ENCODE data around the gene NPM3. TPM values are rescaled to one million over a fixed set of nuclear protein-coding genes. Genes with fewer than 3 reads are reported as not detected.
A peak's percentile ranks its signal among the peaks of the same experiment; 100 is the strongest.

Gene NPM3
- total and polyA plus RNA-seq, 2 of the 8 experiments (the other 6 are each of a cell fraction or from before 2014, with no cell fraction given), result 127 to 175 TPM

- no peaks in the 10 kb centered on the region for H3K9me3 ChIP-seq (ENCODE audit: insufficient read depth in 2 of 2, low read depth in 1 of 2, low read length in 1 of 2)
- H3K9ac ChIP-seq (replicated peaks in 1 of 4; ENCODE audit: extremely low read depth in 1 of 4, low read depth in 3 of 4, low read length in 3 of 4), result no peak overlapping the region
- no peak for FAIRE-seq
- H2BK120ac ChIP-seq (replicated peaks; ENCODE audit: low read depth, low read length), result no peak overlapping the region
- no peak for DNase-seq (ENCODE audit: low read depth in 1 of 2, low spot score in 2 of 2)
- H3K4me2 ChIP-seq (ENCODE audit: insufficient read depth in 1 of 2, low read depth in 2 of 2, low read length in 2 of 2), result no peak overlapping the region
- no peak overlapping the region for H2BK5ac ChIP-seq (ENCODE audit: low read depth, low read length)
- no peak overlapping the region for H3K23ac ChIP-seq (ENCODE audit: insufficient read length)
- H2AFZ ChIP-seq (ENCODE audit: low read length), result no peak overlapping the region
- no peak overlapping the region for H4K8ac ChIP-seq (ENCODE audit: extremely low read depth, insufficient read depth, low read length)
- H3K23me2 ChIP-seq (ENCODE audit: low read depth, low read length), result no peaks in the 10 kb centered on the region
- ChIA-PET POLR2A (ENCODE audit: partially characterized antibody) (interaction anchor here (0.9 to 1.3 kb wide), 4 partner anchors 11 to 54 kb away, joined by 3 to 4 read pairs (median 4); no protein-coding TSS in a partner anchor), CTCF (ENCODE audit: partially characterized antibody) (interaction anchor here (1.0 to 3.8 kb wide), 14 partner anchors 12 to 145 kb away, joined by 3 to 44 read pairs (median 6); partner anchors contain the start of gene NPM3)
- peak overlapping the region; percentile 78; the same call in 1 of the 2 replicates for H2BK15ac ChIP-seq (ENCODE audit: low read length)
- H4K91ac ChIP-seq (replicated peaks; ENCODE audit: insufficient read length, low read length), result no peak overlapping the region
- no peak overlapping the region for H3K4me3 ChIP-seq (ENCODE audit: extremely low read depth in 1 of 4, insufficient read depth in 2 of 4, low read depth in 3 of 4, low read length in 4 of 4)
- no peak overlapping the region for H2AK5ac ChIP-seq (ENCODE audit: low read depth, low read length)
- WGBS, 2 experiments (ENCODE audit: extremely low coverage in 1 of 2, insufficient coverage in 1 of 2, insufficient read length in 1 of 2, insufficient replicate concordance in 2 of 2, low coverage in 1 of 2, low lambda C conversion rate in 2 of 2, missing lambda C conversion rate in 1 of 2), result 87% methylated on average over 3 of the region's 3 CpGs; no CpG with 5 or more reads in 1 of the 2 experiments
- no peak overlapping the region for H3K4ac ChIP-seq (replicated peaks; ENCODE audit: insufficient read length, low read depth, low read length)
- no peak overlapping the region for H3K18ac ChIP-seq (ENCODE audit: extremely low read depth, low read length)
- H3K56ac ChIP-seq (replicated peaks; ENCODE audit: insufficient read length, low read depth, low read length), result no peak overlapping the region
- H3K4me1 ChIP-seq (replicated peaks in 1 of 4; ENCODE audit: control insufficient read depth in 3 of 4, insufficient read depth in 4 of 4, low read length in 3 of 4), result peaks cover 0 to 6% (median 2%) of the 10 kb centered on the region in 4 experiments; a peak in 3 of 7 replicates
- H4K5ac ChIP-seq (ENCODE audit: insufficient read length, low read depth, low read length), result no peak overlapping the region
- no peak overlapping the region for H2BK20ac ChIP-seq (ENCODE audit: low read length)
- H3K79me1 ChIP-seq (ENCODE audit: low read depth, low read length), result no peaks in the 10 kb centered on the region
- H3K14ac ChIP-seq (ENCODE audit: insufficient read length), result no peak overlapping the region
- no peaks in the 10 kb centered on the region for H4K20me1 ChIP-seq (replicated peaks in 1 of 2; ENCODE audit: control insufficient read depth in 1 of 2, insufficient read depth in 2 of 2, low read length in 2 of 2)
- peaks cover 0 to 2% (median 0%) of the 10 kb centered on the region in 4 experiments; a peak in 1 of 7 replicates for H3K27me3 ChIP-seq (replicated peaks in 1 of 4; ENCODE audit: control insufficient read depth in 3 of 4, extremely low read depth in 1 of 4, insufficient read depth in 3 of 4, low read length in 3 of 4)
- H3K36me3 ChIP-seq (ENCODE audit: control insufficient read depth in 2 of 4, insufficient read depth in 4 of 4, low read length in 3 of 4), result no peaks in the 10 kb centered on the region
- H3K79me2 ChIP-seq (ENCODE audit: control insufficient read depth in 1 of 2, insufficient read depth in 2 of 2, low read length in 2 of 2), result no peaks in the 10 kb centered on the region
- H3K27ac ChIP-seq (ENCODE audit: low read depth, low read length), result no peak overlapping the region
- no peak overlapping the region for H2BK12ac ChIP-seq (ENCODE audit: low read depth, low read length)
- TF ChIP-seq SAP30 (IDR thresholded peaks at IDR 0.05; ENCODE audit: insufficient read depth, insufficient replicate concordance, low read length), result no peak
- TF ChIP-seq, protein P1, sequence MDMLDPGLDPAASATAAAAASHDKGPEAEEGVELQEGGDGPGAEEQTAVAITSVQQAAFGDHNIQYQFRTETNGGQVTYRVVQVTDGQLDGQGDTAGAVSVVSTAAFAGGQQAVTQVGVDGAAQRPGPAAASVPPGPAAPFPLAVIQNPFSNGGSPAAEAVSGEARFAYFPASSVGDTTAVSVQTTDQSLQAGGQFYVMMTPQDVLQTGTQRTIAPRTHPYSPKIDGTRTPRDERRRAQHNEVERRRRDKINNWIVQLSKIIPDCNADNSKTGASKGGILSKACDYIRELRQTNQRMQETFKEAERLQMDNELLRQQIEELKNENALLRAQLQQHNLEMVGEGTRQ (IDR thresholded peaks at IDR 0.05; ENCODE audit: low read length), result no peak
- no peak for TF ChIP-seq RAD21 (IDR thresholded peaks at IDR 0.05 in 1 of 2, conservative IDR thresholded peaks at IDR 0.05 in 1 of 2; ENCODE audit: low read depth in 2 of 2, low read length in 2 of 2)
- no peak for TF ChIP-seq ZNF274 (IDR thresholded peaks at IDR 0.05; ENCODE audit: borderline replicate concordance, extremely low read depth, low read length)
- no peak for TF ChIP-seq TEAD4 (IDR thresholded peaks at IDR 0.05; ENCODE audit: low read depth, low read length)
- no peak for TF ChIP-seq PHF8 (conservative IDR thresholded peaks at IDR 0.05; ENCODE audit: low read depth, low read length)
- no peak for TF ChIP-seq GABPA (IDR thresholded peaks at IDR 0.05; ENCODE audit: borderline replicate concordance, insufficient read depth, low read length)
- no peak for TF ChIP-seq CBX8 (IDR thresholded peaks at IDR 0.05; ENCODE audit: borderline replicate concordance, low read depth, low read length)
- TF ChIP-seq SIX5 (IDR thresholded peaks at IDR 0.05; ENCODE audit: low read depth, low read length), result no peak
- no peak for TF ChIP-seq SUZ12 (IDR thresholded peaks at IDR 0.05; ENCODE audit: low read length)
- no peak for TF ChIP-seq POLR2AphosphoS5 (IDR thresholded peaks at IDR 0.05; ENCODE audit: low read depth, low read length)
- no peak for TF ChIP-seq BCL11A (IDR thresholded peaks at IDR 0.05; ENCODE audit: low read depth in 2 of 2, low read length in 2 of 2)
Observed at GRCh38 chr10:101748496-101748895, 34.8 kb downstream of the NPM3 start.

Data from H1 (cell line).